ACC112 (cell line): ENCODE measurements around the gene JHY.
"Not testable (repeated sequence)": the region's sequence is repeated elsewhere in the genome, so short reads cannot be mapped to it uniquely, and the experiment has no call there.

Experiments used
- H2AFZ ChIP-seq: fragments of 200-600 bp; sonication (generic); one replicate; pipeline ENCODE4 v1.6.0; 2017; ENCODE audit warnings: antibody characterized with exemption, low read length; ENCODE audit not compliant: unreplicated experiment
- H3K27ac ChIP-seq: fragments of 200-600 bp; sonication (generic); 2 replicates; pipeline ENCODE4 v1.5.1; 2014; ENCODE audit warnings: low read depth, mild to moderate bottlenecking, antibody characterized with exemption, low read length, moderate library complexity
- H3K27me3 ChIP-seq: fragments of 200-600 bp; sonication (generic); 2 replicates; pipeline ENCODE4 v1.6.1; 2014; ENCODE audit warnings: mild to moderate bottlenecking, antibody characterized with exemption, low read length, moderate library complexity, mixed read lengths; ENCODE audit not compliant: insufficient read depth
- H3K36me3 ChIP-seq: fragments of 200-600 bp; sonication (generic); 2 replicates; pipeline ENCODE4 v1.6.1; 2016; ENCODE audit warnings: mild to moderate bottlenecking, antibody characterized with exemption, low read length, moderate library complexity, mixed read lengths; ENCODE audit not compliant: insufficient read depth
- H3K4me1 ChIP-seq: fragments of 200-600 bp; sonication (generic); one replicate; pipeline ENCODE4 v1.6.1; 2016; ENCODE audit warnings: low read length, mixed read lengths; ENCODE audit not compliant: insufficient read depth, unreplicated experiment, control insufficient read depth
- H3K4me3 ChIP-seq: fragments of 200-600 bp; sonication (generic); 2 replicates; pipeline ENCODE4 v1.5.1; 2014; ENCODE audit warnings: mild to moderate bottlenecking, low read depth, low read length
- H3K79me2 ChIP-seq: fragments of 200-600 bp; sonication (generic); one replicate; pipeline ENCODE4 v1.6.0; 2016; ENCODE audit warnings: low read length; ENCODE audit not compliant: control insufficient read depth, unreplicated experiment, insufficient read depth

Gene JHY

GRCh38 chr11:122852074-122852795 lies 30.3 kb upstream of the JHY start:
- Histone ChIP-seq H3K27ac (no peak overlapping the region), H2AFZ (peak overlapping the region; percentile 43)

GRCh38 chr11:122852796-122853160 lies 29.8 kb upstream of the JHY start:
- Histone ChIP-seq H3K79me2 (no peaks in the 10 kb centered on the region), H3K27me3 (no peaks in the 10 kb centered on the region), H3K36me3 (no peaks in the 10 kb centered on the region), H3K4me1 (peaks cover 37% of the 10 kb centered on the region), H3K27ac (no peak overlapping the region), H2AFZ (peak overlapping the region; percentile 43), H3K4me3 (no peak overlapping the region)

More at GRCh38 chr11:122852074-122852795, 30.3 kb upstream of the JHY start:
- Histone ChIP-seq H3K27me3 (no peaks in the 10 kb centered on the region), H3K79me2 (no peaks in the 10 kb centered on the region), H3K36me3 (no peaks in the 10 kb centered on the region), H3K4me1 (peaks cover 36% of the 10 kb centered on the region), H3K4me3 (no peak overlapping the region)

DNA sequence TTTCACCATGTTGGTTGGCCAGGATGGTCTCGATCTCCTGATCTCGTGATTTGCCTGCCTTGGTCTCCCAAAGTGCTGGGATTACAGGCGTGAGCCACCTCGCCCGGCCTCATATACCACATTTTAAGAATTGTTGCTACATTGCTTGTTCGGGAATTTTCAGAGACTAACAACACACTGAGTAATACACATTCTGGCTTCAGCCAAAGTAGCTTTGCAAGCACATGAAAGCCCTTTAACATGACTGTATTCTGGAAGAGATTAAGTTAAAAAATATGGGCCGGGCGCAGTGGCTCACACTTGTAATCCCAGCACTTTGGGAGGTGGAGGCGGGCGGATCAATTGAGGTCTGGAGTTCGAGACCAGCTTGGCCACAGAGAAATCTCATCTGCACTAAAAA lies 29.3 kb upstream of the JHY start:
- Histone ChIP-seq H2AFZ (no peak overlapping the region), H3K27me3 (no peaks in the 10 kb centered on the region), H3K27ac (no peak overlapping the region), H3K36me3 (no peaks in the 10 kb centered on the region), H3K79me2 (no peaks in the 10 kb centered on the region), H3K4me3 (no peak overlapping the region), H3K4me1 (peaks cover 37% of the 10 kb centered on the region)

GRCh38 chr11:122853971-122854446 lies 28.6 kb upstream of the JHY start:
- peak overlapping the region; percentile 60 for H2AFZ ChIP-seq

DNA sequence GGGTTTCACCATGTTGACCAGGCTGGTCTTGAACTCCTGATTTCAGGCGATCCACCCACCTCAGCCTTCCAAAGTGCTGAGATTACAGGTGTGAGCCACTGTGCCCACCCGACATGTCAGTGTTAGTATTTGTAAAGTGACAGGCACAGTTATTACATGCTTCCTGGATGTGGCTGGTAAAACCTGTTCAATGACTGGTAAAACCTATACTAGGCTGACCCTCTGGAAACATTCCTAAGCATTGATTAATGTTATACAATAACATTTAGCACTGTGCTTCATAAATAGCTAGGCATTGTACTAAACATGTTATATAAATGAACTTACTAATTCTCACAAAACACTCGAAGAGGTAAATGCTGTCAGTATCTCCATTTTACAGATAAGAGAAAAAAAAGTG lies 20.9 kb upstream of the JHY start:
- H2AFZ ChIP-seq = no peak overlapping the region
- no peaks in the 10 kb centered on the region for H3K36me3 ChIP-seq
- H3K27me3 ChIP-seq = no peaks in the 10 kb centered on the region
- peaks cover 8% of the 10 kb centered on the region for H3K4me1 ChIP-seq
- H3K27ac ChIP-seq = no peak overlapping the region
- no peaks in the 10 kb centered on the region for H3K79me2 ChIP-seq
- no peak overlapping the region for H3K4me3 ChIP-seq

More at GRCh38 chr11:122853971-122854446, 28.6 kb upstream of the JHY start:
- Histone ChIP-seq H3K27ac (no peak overlapping the region), H3K27me3 (no peaks in the 10 kb centered on the region), H3K36me3 (no peaks in the 10 kb centered on the region), H3K79me2 (no peaks in the 10 kb centered on the region), H3K4me3 (no peak overlapping the region), H3K4me1 (peaks cover 37% of the 10 kb centered on the region)

GRCh38 chr11:122862091-122862490 lies 20.5 kb upstream of the JHY start:
- no peak overlapping the region for H3K27ac ChIP-seq

GRCh38 chr11:122863154-122863553 lies 19.4 kb upstream of the JHY start:
- H3K36me3 ChIP-seq, H3K4me3 ChIP-seq, H3K27me3 ChIP-seq, H3K4me1 ChIP-seq, H2AFZ ChIP-seq, H3K27ac ChIP-seq, H3K79me2 ChIP-seq: not testable (repeated sequence)

More at GRCh38 chr11:122862091-122862490, 20.5 kb upstream of the JHY start:
- H3K27me3 ChIP-seq = no peaks in the 10 kb centered on the region
- H3K36me3 ChIP-seq = no peaks in the 10 kb centered on the region
- no peaks in the 10 kb centered on the region for H3K79me2 ChIP-seq
- H3K4me3 ChIP-seq = no peak overlapping the region
- H2AFZ ChIP-seq = no peak overlapping the region
- H3K4me1 ChIP-seq = peaks cover 5% of the 10 kb centered on the region

GRCh38 chr11:122863704-122864326 lies 18.7 kb upstream of the JHY start:
- Histone ChIP-seq H3K4me1 (peaks cover 2% of the 10 kb centered on the region), H2AFZ (peak overlapping the region; percentile 94), H3K4me3 (peak overlapping the region; percentile 37; the same call in 1 of the 2 replicates), H3K27ac (no peak overlapping the region), H3K36me3 (no peaks in the 10 kb centered on the region), H3K27me3 (no peaks in the 10 kb centered on the region), H3K79me2 (no peaks in the 10 kb centered on the region)

GRCh38 chr11:122864386-122865115 lies 18.0 kb upstream of the JHY start:
- no peaks in the 10 kb centered on the region for H3K27me3 ChIP-seq
- H2AFZ ChIP-seq = peak overlapping the region; percentile 82
- peaks cover 2% of the 10 kb centered on the region for H3K4me1 ChIP-seq
- no peak overlapping the region for H3K27ac ChIP-seq
- H3K79me2 ChIP-seq = no peaks in the 10 kb centered on the region
- no peaks in the 10 kb centered on the region for H3K36me3 ChIP-seq
- H3K4me3 ChIP-seq = peak overlapping the region; percentile 37; the same call in 1 of the 2 replicates

GRCh38 chr11:122869622-122870021 lies 12.9 kb upstream of the JHY start:
- Histone ChIP-seq H3K27me3 (no peaks in the 10 kb centered on the region), H3K4me1 (no peaks in the 10 kb centered on the region), H2AFZ (no peak overlapping the region)

More at GRCh38 chr11:122869622-122870021, 12.9 kb upstream of the JHY start:
- Histone ChIP-seq H3K36me3 (no peaks in the 10 kb centered on the region), H3K27ac (no peak overlapping the region), H3K4me3 (no peak overlapping the region), H3K79me2 (no peaks in the 10 kb centered on the region)
